ENCODE measurements around the gene AMBRA1.

AMBRA1 gene

GRCh38 chr11:46559815-46560214 is 34.0 kb downstream of the AMBRA1 start:
- CTCF ChIA-PET: no interaction called here
- POLR2A ChIA-PET: no interaction called here
- no peak for DNase-seq (ENCODE audit: extremely low spot score)
- TF ChIP-seq ELF4 (IDR thresholded peaks at IDR 0.05): no peak
- TF ChIP-seq FOXK2 (IDR thresholded peaks at IDR 0.05): no peak
- no peak for TF ChIP-seq CTBP1 (IDR thresholded peaks at IDR 0.05; ENCODE audit: borderline replicate concordance)
- TF ChIP-seq FOXA1 (IDR thresholded peaks at IDR 0.05): no peak
- TF ChIP-seq TARDBP (IDR thresholded peaks at IDR 0.05): no peak
- TF ChIP-seq NFRKB (IDR thresholded peaks at IDR 0.05): no peak
- no peak for TF ChIP-seq LEF1 (IDR thresholded peaks at IDR 0.05; ENCODE audit: borderline replicate concordance)
- TF ChIP-seq SP1 (IDR thresholded peaks at IDR 0.05): no peak
- TF ChIP-seq, protein P1, sequence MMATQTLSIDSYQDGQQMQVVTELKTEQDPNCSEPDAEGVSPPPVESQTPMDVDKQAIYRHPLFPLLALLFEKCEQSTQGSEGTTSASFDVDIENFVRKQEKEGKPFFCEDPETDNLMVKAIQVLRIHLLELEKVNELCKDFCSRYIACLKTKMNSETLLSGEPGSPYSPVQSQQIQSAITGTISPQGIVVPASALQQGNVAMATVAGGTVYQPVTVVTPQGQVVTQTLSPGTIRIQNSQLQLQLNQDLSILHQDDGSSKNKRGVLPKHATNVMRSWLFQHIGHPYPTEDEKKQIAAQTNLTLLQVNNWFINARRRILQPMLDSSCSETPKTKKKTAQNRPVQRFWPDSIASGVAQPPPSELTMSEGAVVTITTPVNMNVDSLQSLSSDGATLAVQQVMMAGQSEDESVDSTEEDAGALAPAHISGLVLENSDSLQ (IDR thresholded peaks at IDR 0.05): no peak
- no peak for TF ChIP-seq ARNT (IDR thresholded peaks at IDR 0.05)
- TF ChIP-seq SUZ12 (IDR thresholded peaks at IDR 0.05): no peak
- TF ChIP-seq L3MBTL2 (conservative IDR thresholded peaks at IDR 0.05): no peak
- no peak for TF ChIP-seq BHLHE40 (IDR thresholded peaks at IDR 0.05; ENCODE audit: borderline replicate concordance)
- TF ChIP-seq HDGF (IDR thresholded peaks at IDR 0.05; ENCODE audit: borderline replicate concordance): no peak
- TF ChIP-seq ZNF384 (IDR thresholded peaks at IDR 0.05): no peak
- TF ChIP-seq FOXM1 (IDR thresholded peaks at IDR 0.05; ENCODE audit: borderline replicate concordance): no peak

GRCh38 chr11:46557684-46558151 is 36.1 kb downstream of the AMBRA1 start:
- TF ChIP-seq LEF1 (IDR thresholded peaks at IDR 0.05; ENCODE audit: borderline replicate concordance) (no peak), SUZ12 (IDR thresholded peaks at IDR 0.05) (no peak), ZNF384 (IDR thresholded peaks at IDR 0.05) (no peak), NFRKB (IDR thresholded peaks at IDR 0.05) (no peak)
- ChIA-PET POLR2A (no interaction called here), CTCF (interaction anchor here (0.6 kb wide), 1 partner anchor 28 kb away, joined by 3 read pairs; no protein-coding TSS in a partner anchor)
- DNase-seq (ENCODE audit: extremely low spot score): no peak

DNA sequence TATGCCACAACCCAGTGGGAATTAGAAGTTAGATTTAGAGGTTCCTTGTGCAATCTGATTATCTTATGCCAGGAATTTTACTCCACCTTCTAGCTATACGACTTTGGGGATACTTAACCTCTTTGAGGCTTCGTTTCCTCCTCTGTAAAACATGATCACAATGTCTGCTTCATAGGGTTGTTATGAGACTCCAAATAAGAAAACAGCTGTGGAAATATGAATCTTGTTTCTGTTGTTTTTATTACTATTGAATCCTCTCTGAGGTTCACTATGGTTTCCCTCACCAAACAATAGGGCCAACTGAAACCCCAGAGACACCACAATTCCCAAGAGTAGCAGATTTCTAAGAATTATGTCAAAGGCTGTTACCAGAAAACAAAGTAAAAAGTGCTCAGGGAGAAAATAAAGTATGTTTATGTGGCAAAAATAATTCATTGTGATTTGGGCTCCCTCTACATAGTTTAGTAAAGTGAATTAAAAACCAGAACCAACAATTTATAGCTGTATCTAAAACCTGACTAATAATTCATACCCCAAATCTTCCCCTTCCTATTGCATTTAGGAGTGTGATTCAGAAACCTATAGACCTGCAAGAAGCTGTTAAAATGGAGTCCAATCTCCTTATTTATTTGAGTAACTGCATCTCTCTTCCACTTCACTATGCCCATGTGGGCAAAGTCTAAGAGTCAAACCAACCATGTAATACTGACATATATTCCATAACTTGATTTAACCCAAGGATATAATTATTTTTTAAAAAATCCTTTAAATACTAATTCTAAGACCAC is 38.4 kb downstream of the AMBRA1 start:
- POLR2A ChIA-PET: interaction anchor here (0.5 to 1.5 kb wide), 2 partner anchors 25 to 38 kb away, joined by 3 read pairs; partner anchors contain the start of gene AMBRA1

GRCh38 chr11:46554213-46555147 is 39.3 kb downstream of the AMBRA1 start:
- TF ChIP-seq SUZ12 (IDR thresholded peaks at IDR 0.05): no peak
- TF ChIP-seq CTBP1 (IDR thresholded peaks at IDR 0.05; ENCODE audit: borderline replicate concordance): 0 out of 2 replicates have a peak, but pooled peaks have one; percentile 8
- no peak for TF ChIP-seq FOXM1 (IDR thresholded peaks at IDR 0.05; ENCODE audit: borderline replicate concordance)
- TF ChIP-seq ELF4 (IDR thresholded peaks at IDR 0.05): no peak
- no peak for TF ChIP-seq TARDBP (IDR thresholded peaks at IDR 0.05)
- TF ChIP-seq FOXA1 (IDR thresholded peaks at IDR 0.05): no peak
- TF ChIP-seq NFRKB (IDR thresholded peaks at IDR 0.05): no peak
- no peak for TF ChIP-seq HDGF (IDR thresholded peaks at IDR 0.05; ENCODE audit: borderline replicate concordance)
- no peak for TF ChIP-seq FOXK2 (IDR thresholded peaks at IDR 0.05)
- no peak for TF ChIP-seq BHLHE40 (IDR thresholded peaks at IDR 0.05; ENCODE audit: borderline replicate concordance)
- no peak for TF ChIP-seq L3MBTL2 (conservative IDR thresholded peaks at IDR 0.05)
- TF ChIP-seq ARNT (IDR thresholded peaks at IDR 0.05): no peak
- peak; percentile 84 for TF ChIP-seq ZNF384 (IDR thresholded peaks at IDR 0.05)
- ChIA-PET POLR2A (interaction anchor here (1.0 kb wide), 1 partner anchor 39 kb away, joined by 5 read pairs; the partner anchor contains the start of gene AMBRA1), CTCF (interaction anchor here (1.2 to 1.3 kb wide), 3 partner anchors 12 to 165 kb away, joined by 3 to 6 read pairs (median 4); no protein-coding TSS in a partner anchor)
- DNase-seq (ENCODE audit: extremely low spot score): no peak

More for the DNA sequence above, 38.4 kb downstream of the AMBRA1 start:
- DNase-seq (ENCODE audit: extremely low spot score): no peak
- no peak for TF ChIP-seq FOXA1 (IDR thresholded peaks at IDR 0.05)
- no peak for TF ChIP-seq L3MBTL2 (conservative IDR thresholded peaks at IDR 0.05)
- TF ChIP-seq ARNT (IDR thresholded peaks at IDR 0.05): no peak
- TF ChIP-seq BHLHE40 (IDR thresholded peaks at IDR 0.05; ENCODE audit: borderline replicate concordance): no peak
- no peak for TF ChIP-seq ZNF384 (IDR thresholded peaks at IDR 0.05)
- no peak for TF ChIP-seq TARDBP (IDR thresholded peaks at IDR 0.05)
- TF ChIP-seq SUZ12 (IDR thresholded peaks at IDR 0.05): no peak
- no peak for TF ChIP-seq FOXK2 (IDR thresholded peaks at IDR 0.05)
- TF ChIP-seq CTBP1 (IDR thresholded peaks at IDR 0.05; ENCODE audit: borderline replicate concordance): no peak
- no peak for TF ChIP-seq LEF1 (IDR thresholded peaks at IDR 0.05; ENCODE audit: borderline replicate concordance)
- TF ChIP-seq NFRKB (IDR thresholded peaks at IDR 0.05): no peak
- no peak for TF ChIP-seq HDGF (IDR thresholded peaks at IDR 0.05; ENCODE audit: borderline replicate concordance)
- TF ChIP-seq, protein P1 (IDR thresholded peaks at IDR 0.05): no peak
- TF ChIP-seq ELF4 (IDR thresholded peaks at IDR 0.05): no peak
- TF ChIP-seq FOXM1 (IDR thresholded peaks at IDR 0.05; ENCODE audit: borderline replicate concordance): no peak
- no peak for TF ChIP-seq SP1 (IDR thresholded peaks at IDR 0.05)
- CTCF ChIA-PET: interaction anchor here (1.2 to 1.3 kb wide), 2 partner anchors 13 to 166 kb away, joined by 3 to 4 read pairs; no protein-coding TSS in a partner anchor

DNA sequence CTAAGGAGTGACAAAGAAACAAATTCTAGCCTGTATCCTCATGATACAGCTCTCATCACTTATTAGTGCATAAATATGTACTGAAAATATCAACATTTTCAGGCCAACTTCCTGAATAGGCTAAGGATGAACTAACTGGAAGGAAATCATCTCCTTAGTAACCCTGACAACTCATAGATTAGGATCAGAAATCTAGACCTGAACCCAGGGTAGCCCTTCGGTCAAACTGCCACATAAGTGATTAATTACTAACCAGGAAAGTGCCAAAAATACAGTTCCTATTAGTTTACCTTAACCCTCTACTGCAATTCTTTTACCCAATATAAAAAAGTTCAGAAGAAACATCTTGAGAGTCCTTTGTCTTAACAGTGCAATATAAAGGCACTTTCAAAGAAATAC is 40.0 kb downstream of the AMBRA1 start:
- POLR2A ChIA-PET: interaction anchor here (1.0 kb wide), 1 partner anchor 40 kb away, joined by 5 read pairs; the partner anchor contains the start of gene AMBRA1
- no peak for DNase-seq (ENCODE audit: extremely low spot score)
- no peak for TF ChIP-seq LEF1 (IDR thresholded peaks at IDR 0.05; ENCODE audit: borderline replicate concordance)
- TF ChIP-seq, protein P1 (IDR thresholded peaks at IDR 0.05): peak; percentile 64
- CTCF ChIA-PET: interaction anchor here (1.3 kb wide), 1 partner anchor 24 kb away, joined by 6 read pairs; no protein-coding TSS in a partner anchor

Data from HEK293T (cell line).